Peyer's patch (tissue), 4 donors: ENCODE results near the gene KIF1A.

Experiments used
- POLR2A ChIP-seq, 2 donors: fragments of 450-650 bp; IDR thresholded peaks; one replicate each; pipeline ENCODE4 v1.5.1; 2017; ENCODE audit warnings: antibody characterized with exemption in 2 of 2, mild to moderate bottlenecking in 2 of 2, moderate library complexity in 2 of 2
- TF ChIP-seq, protein P1 (sequence below), 6 experiments: fragments of 450-650 bp in 4 of 6; fragments of 200-600 bp in 2 of 6; sonication (generic) in 1 of 6; IDR thresholded peaks; one replicate each; pipeline ENCODE4 v1.5.1; 2017 to 2019; ENCODE audit warnings: antibody characterized with exemption in 6 of 6, mild to moderate bottlenecking in 3 of 6, moderate library complexity in 1 of 6

- no peak for TF ChIP-seq POLR2A (IDR thresholded peaks at IDR 0.05)
- TF ChIP-seq, protein P1, sequence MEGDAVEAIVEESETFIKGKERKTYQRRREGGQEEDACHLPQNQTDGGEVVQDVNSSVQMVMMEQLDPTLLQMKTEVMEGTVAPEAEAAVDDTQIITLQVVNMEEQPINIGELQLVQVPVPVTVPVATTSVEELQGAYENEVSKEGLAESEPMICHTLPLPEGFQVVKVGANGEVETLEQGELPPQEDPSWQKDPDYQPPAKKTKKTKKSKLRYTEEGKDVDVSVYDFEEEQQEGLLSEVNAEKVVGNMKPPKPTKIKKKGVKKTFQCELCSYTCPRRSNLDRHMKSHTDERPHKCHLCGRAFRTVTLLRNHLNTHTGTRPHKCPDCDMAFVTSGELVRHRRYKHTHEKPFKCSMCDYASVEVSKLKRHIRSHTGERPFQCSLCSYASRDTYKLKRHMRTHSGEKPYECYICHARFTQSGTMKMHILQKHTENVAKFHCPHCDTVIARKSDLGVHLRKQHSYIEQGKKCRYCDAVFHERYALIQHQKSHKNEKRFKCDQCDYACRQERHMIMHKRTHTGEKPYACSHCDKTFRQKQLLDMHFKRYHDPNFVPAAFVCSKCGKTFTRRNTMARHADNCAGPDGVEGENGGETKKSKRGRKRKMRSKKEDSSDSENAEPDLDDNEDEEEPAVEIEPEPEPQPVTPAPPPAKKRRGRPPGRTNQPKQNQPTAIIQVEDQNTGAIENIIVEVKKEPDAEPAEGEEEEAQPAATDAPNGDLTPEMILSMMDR (IDR thresholded peaks at IDR 0.05), result no peak
These were observed 13.0 kb upstream of the KIF1A start for GRCh38 chr2:240832921-240833494.
